Transverse colon (tissue), 4 donors: Measurements from ENCODE around the gene LRRC4B.

ENCODE experiments used
- POLR2AphosphoS5 ChIP-seq, 3 donors: sonication (generic); formaldehyde crosslinking; IDR thresholded peaks; one replicate each; pipeline ENCODE4 v1.6.1; 2016; ENCODE audit warnings: antibody characterized with exemption in 3 of 3
- TF ChIP-seq, protein P1 (sequence below), 5 experiments: fragments of 200-600 bp in 3 of 5; fragments of 450-650 bp in 2 of 5; sonication (generic) in 3 of 5; IDR thresholded peaks; 1 replicate in 2 of 5; 2 replicates in 3 of 5; pipeline ENCODE4 v1.5.1; 2016 to 2017; ENCODE audit warnings: antibody characterized with exemption in 5 of 5, inconsistent platforms in 3 of 5, mild to moderate bottlenecking in 2 of 5, moderate library complexity in 1 of 5

GRCh38 chr19:50580970-50581634 is 12.9 kb upstream of the LRRC4B start:
- TF ChIP-seq, protein P1, sequence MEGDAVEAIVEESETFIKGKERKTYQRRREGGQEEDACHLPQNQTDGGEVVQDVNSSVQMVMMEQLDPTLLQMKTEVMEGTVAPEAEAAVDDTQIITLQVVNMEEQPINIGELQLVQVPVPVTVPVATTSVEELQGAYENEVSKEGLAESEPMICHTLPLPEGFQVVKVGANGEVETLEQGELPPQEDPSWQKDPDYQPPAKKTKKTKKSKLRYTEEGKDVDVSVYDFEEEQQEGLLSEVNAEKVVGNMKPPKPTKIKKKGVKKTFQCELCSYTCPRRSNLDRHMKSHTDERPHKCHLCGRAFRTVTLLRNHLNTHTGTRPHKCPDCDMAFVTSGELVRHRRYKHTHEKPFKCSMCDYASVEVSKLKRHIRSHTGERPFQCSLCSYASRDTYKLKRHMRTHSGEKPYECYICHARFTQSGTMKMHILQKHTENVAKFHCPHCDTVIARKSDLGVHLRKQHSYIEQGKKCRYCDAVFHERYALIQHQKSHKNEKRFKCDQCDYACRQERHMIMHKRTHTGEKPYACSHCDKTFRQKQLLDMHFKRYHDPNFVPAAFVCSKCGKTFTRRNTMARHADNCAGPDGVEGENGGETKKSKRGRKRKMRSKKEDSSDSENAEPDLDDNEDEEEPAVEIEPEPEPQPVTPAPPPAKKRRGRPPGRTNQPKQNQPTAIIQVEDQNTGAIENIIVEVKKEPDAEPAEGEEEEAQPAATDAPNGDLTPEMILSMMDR (IDR thresholded peaks at IDR 0.05), result no peak
- TF ChIP-seq POLR2AphosphoS5 (IDR thresholded peaks at IDR 0.05), result no peak
